ENCODE measurements around the gene MAP2K4.
"Not testable (repeated sequence)": the region's sequence is repeated elsewhere in the genome, so short reads cannot be mapped to it uniquely, and the experiment has no call there.

MAP2K4 gene

DNA sequence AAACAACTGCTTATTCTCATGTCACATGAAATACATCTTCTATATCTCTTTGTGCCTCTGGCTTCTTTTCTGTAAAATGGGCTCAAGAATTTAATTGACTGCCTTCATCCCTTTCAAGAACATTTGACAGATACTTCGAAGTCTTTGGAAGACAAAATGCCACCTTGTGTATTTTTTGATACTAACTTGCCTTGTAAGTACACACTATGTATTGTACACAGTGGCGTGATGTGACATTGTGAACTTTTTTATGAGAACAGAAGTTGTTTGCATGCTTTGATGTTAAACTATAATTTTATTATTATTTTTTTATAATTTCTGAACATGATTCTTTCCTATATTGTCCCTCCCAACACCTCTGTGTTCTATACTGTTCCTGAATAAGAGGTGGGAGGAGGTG is 73.7 kb downstream of the MAP2K4 start:
- ATAC-seq, result no peak

GRCh38 chr17:12095522-12095921 is 74.8 kb downstream of the MAP2K4 start:
- ATAC-seq, result no peak

- no peak for ATAC-seq
These were observed 76.6 kb downstream of the MAP2K4 start for GRCh38 chr17:12097326-12097725.

DNA sequence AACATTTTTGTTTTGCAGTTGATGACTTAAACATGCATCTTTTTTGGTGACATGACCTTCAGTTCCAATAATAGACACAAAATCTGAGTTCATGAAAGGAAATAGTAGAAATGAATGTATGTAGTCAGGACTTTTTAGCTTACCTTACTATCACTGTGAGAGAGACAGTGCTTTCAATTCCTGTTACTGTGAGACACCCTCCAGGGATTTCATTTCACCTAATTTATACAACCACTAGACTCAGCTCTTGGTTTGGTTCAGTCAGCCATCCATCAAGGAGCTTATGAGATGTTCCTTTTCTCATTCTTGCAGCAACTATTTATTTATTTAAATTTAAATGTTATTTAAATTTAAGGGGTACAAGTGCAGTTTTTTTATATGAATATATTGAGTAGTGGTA is 77.9 kb downstream of the MAP2K4 start:
- ATAC-seq, result peak in 1 of 2 donors; percentile 55

- no peak for ATAC-seq
These were observed 78.7 kb downstream of the MAP2K4 start for GRCh38 chr17:12099412-12099811.

DNA sequence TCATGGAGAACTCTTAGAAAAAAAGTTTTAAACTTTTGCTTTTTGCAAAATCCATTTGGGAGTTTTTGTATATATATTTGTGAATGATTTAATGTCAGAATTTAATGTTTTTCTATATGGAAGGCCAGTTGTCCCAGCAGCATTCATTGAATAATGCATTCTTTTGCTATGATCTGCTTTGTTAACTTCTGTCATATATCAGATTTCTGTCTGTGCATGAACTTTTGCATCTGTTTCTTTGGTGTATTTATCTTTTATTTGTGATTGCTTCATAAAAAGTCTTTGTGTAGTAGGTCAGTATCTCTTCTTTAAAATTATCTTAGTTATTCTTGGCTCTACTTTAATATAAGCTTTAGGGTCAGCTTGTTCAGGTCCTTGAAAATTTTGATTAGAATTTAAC is 84.2 kb downstream of the MAP2K4 start:
- no peak for ATAC-seq

DNA sequence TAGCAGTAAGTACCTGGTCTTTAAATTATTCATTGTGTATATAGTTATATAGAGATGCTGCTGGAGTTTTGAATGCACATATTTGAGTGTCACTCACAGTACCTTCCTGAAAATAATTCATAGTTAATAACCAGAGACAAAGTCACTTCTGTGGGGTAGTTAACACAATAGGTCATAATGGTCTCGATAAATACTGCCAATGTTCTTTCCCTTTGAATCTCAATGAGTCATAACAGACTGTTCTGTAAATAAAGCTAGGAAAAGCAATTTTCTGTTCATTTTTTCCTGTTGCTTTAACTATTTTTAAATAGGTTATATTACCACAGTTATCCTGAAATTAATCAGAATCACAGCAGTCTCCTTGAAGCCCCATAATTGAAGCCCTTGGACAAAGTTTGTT is 87.2 kb downstream of the MAP2K4 start:
- ATAC-seq, result no peak

GRCh38 chr17:12110906-12111305 is 90.2 kb downstream of the MAP2K4 start:
- ATAC-seq, result no peak

DNA sequence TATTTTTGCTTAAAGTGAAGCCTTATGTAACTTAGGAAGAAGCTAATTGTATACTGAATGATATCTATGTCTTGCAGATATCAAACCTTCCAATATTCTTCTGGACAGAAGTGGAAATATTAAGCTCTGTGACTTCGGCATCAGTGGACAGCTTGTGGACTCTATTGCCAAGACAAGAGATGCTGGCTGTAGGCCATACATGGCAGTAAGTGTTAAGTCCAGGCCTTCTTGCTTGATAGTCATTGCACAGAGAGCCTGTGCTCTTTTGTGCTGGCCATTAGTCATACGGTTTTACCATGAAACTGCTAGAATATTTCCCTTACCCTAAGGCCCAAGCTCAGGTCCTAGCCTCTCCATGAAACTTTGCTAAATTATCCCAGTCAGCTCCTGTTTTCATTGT is 92.5 kb downstream of the MAP2K4 start:
- ATAC-seq, result no peak

DNA sequence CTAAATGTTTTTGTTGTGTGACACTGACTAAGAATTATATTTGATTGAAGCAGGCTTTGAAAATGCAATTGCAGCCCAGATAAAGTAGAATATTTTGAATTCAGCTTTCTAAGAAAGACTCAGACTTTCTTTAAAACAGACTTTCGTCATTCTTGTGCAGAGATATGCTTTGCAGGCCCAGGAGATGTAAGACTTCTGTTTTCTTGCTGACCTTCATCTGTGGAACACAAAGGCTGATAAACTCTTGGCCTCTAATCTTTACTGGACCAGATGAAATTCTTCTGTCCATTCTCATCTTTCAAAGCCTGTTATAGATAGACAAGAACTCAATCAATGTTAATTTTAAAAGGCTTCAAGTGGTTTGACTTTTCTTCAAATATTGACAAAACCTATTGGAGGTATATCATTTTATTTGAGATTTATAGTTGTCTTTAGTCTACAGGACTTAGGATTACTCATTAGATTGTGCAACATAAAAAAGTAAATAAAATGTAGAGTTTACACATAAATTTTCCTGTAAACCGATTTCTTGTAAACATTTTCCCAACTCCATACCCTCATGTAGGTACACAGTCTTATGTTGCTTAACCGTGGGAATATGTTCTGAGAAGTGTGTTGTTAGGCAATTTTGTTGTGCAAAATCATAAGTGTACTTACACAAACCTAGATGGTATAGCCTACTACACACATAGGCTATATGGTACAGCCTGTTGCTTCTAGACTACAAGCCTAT is 94.2 kb downstream of the MAP2K4 start:
- no peak for ATAC-seq

DNA sequence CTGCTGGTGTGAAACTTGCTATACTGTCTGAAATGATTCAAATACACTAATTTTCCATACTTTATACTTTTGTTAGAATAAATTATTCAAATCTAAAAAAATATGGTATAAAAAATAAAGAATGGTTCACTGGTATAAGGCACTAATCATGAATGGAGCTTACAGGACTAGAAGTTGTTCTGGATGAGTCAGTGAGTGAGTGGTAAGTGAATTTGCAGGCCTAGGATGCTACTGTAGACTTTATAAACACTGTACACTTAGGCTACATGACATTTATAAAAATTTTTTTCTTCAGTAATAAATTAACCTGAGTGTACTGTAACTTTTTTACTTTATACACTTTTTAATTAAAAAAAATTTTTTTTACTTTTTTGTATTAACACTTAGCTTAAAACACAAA is 95.5 kb downstream of the MAP2K4 start:
- no peak for ATAC-seq

- no peak for ATAC-seq
These were observed 97.9 kb downstream of the MAP2K4 start for GRCh38 chr17:12118617-12119016.

DNA sequence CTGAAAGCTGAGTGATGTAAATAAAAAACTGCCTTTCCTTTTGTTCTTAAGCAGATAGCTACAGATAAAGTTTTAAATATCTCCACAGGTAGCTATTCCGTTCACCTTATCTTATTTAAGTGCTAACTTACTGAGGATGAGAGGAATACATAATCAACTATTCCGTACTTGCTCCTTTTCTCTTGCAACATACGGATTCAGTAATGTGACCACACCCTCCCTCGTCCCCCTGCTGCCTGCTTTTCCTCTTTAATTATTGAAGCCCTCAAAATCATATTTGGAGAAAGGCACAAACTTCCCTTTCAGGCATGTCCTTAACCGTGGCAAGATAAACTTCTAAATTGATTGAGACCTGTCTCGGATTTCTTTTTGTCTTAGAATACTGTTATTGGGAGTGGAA is 101.4 kb downstream of the MAP2K4 start:
- no peak for ATAC-seq

DNA sequence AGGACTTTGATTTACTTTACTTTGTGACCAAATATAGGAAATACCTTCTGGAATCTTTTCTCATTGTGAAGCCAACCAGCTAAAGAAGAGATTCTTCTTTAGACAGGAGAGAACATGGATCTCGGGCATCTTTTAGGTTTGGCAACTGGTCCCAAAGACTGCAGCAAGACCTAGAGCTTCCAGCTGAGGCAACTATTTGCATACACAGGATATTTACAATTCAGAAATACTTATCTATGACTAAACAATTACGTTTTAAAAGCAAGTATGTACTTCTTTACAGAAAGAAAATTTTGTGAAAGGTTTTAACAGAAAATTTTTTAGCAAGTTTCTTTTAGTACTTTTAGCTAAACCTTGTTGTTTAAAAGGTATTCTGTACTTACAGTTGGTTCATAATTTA is 106.5 kb downstream of the MAP2K4 start:
- ATAC-seq, result no peak

- no peak for ATAC-seq
These were observed 107.0 kb downstream of the MAP2K4 start for GRCh38 chr17:12127667-12128066.

DNA sequence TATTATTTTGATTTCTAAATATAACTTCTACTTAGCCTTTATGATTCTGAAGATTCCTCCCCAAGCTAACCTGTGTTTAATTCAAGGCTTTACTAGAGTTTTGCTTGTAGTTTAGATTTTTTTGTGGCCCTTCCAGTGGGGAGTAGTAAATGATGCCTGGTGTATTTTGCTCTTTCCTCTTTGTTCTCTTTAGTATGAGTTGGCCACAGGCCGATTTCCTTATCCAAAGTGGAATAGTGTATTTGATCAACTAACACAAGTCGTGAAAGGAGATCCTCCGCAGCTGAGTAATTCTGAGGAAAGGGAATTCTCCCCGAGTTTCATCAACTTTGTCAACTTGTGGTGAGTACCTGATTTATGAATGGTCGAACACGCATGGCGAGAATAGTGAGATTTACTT is 108.3 kb downstream of the MAP2K4 start:
- no peak for ATAC-seq

DNA sequence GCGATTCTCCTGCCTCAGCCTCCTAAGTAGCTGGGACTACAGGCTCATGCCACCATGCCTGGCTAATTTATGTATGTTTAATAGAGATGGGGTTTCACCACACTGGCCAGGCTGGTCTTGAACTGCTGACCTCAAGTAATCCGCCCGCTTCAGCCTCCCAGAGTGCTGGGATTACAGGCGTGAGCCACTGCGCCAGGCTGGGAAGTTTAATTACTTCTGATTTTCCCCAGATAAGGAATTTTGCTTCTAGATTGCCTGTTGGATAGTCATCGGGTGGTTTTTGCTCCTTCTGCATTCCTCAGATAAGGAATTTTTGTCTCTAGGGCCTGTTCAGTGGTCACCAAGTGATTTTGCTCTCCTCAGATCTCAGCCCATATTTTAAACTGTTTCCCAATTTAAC is 112.5 kb downstream of the MAP2K4 start:
- ATAC-seq, result no peak

DNA sequence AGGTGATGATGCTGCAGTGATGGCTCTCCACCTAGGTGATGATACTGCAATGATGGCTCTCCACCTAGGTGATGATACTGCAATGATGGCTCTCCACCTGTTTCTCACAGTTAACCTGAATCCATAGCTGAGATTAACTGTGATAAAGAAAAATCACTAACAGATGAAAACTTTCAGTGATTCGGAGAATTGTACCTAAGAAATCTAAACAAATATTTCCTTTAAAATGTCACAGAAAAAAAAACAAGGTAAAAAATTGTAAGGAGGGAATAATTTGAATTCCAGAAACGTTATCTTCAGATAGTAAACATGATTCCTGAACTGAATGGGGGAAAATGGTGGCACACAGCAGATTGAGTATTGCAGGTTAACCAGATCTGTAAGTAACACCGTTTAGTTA is 113.4 kb downstream of the MAP2K4 start:
- ATAC-seq, result no peak

DNA sequence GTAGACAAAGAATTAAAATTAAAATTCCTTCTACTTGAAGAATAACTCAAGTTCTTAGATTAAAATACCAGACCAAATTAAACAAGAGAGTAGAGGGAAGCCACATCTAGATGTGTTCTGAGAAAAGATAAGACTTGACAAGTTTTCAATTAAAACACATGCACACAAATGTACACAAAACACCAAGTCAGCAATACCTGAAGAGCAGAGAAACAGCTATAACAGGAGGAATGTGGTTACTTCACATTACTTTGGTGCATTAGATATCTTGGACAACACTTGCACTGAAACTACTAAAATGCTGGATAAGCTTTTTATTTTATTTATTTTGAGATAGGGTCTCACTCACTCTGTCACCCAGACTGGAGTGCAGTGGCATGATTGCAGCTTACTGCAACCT is 113.9 kb downstream of the MAP2K4 start:
- no peak for ATAC-seq

DNA sequence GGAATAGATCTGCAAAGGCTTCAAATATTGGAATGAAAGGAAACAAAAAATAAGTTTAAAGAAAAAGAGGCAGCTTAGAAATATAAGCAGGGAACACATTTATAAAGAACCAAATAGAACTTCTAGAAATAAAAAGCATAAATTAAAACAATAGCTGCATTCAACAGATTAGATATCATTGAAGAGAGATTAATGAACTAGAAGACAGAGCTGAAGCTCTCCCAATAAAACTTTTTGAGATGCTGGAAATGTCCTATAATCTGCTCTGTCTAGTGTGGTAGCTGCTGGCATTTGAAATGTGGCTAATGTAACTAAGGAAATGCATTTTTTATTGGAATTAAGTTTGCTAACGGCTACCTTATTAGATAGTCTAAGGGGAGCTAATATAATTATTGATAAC is 115.6 kb downstream of the MAP2K4 start:
- no peak for ATAC-seq

DNA sequence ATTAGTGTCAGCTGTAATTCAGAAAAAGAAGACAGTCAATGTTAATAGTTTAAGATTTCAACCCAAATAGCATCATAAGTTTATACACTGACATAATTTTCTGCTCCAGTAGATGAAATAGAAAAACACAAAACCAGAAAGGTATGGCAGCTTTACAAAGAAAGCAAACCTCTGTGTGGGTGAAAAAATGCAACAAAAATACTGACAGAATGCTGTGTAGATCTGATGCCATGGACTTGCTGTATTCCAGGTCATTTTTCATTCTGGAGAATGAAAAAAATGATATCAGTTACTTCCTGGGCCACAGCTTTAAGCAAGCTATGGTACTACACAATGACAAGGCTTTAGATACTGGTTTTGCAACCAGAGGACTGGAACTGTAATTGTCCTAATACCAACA is 116.0 kb downstream of the MAP2K4 start:
- ATAC-seq, result no peak

DNA sequence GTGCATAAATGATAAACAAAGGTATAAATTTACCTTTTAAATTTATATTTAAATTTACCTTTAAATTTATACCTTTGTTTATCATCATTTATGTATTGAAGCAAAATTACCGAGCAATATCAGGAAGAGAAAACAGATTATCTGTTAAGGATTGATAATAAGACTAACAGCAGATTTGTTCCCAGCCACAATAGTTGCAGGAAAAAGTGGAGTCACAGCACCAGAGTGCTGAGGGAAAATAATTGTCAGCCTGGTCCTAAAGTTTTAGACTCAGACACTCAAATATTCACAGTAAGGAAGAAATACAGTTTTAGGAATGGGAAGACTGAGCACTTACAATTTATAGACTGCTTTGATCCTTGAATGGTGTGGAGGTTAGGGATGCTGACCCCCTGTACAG is 117.2 kb downstream of the MAP2K4 start:
- no peak for ATAC-seq

DNA sequence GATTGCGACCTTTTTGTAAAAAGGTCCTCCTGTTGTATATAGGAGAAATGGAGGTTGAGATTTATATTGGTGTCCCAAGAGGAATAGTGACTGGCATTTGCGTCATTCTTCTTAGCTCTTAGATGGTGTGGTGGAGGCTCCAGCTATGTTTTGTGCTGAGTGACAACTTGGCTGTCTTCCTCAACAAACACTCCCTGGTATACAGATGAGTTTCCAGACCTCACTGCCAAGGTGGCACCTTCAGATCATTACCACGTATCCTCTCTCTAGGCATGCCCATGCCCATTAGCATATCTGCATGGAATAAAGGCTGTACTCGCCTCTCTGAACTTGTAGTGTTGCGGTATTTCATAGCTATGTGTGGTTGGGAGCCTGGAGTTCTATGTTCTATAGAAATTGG is 120.0 kb downstream of the MAP2K4 start:
- ATAC-seq, result no peak

GRCh38 chr17:12162187-12162586 is 141.5 kb downstream of the MAP2K4 start:
- ATAC-seq, result not testable (repeated sequence)

GRCh38 chr17:12164085-12164484 is 143.4 kb downstream of the MAP2K4 start:
- no peak for ATAC-seq

Data from activated CD4-positive, CD25-positive, alpha-beta regulatory T cell treated with anti-CD3 and anti-CD28 coated beads, Interleukin-2, amount 50 U/mL, for 24 hours (primary cell).